Subcutaneous abdominal adipose tissue (tissue), 5 donors: ENCODE results near the gene RBP4.
A peak's percentile ranks its signal among the peaks of the same experiment; 100 is the strongest.

Source experiments
- H3K27ac ChIP-seq: one replicate; pipeline ENCODE4 v1.7.0; 2013; ENCODE audit warnings: low read depth, mild to moderate bottlenecking, inconsistent platforms, low read length, moderate library complexity
- H3K27me3 ChIP-seq, 5 donors: one replicate each; pipeline ENCODE4 v1.7.0; 2013; ENCODE audit warnings: low read length in 5 of 5, inconsistent platforms in 1 of 5; ENCODE audit not compliant: control insufficient read depth in 5 of 5, insufficient read depth in 4 of 5
- H3K36me3 ChIP-seq, 5 donors: one replicate each; pipeline ENCODE4 v1.7.0; 2013; ENCODE audit warnings: low read length in 5 of 5; ENCODE audit not compliant: control insufficient read depth in 5 of 5, insufficient read depth in 5 of 5
- H3K4me1 ChIP-seq, 5 donors: one replicate each; pipeline ENCODE4 v1.7.0; 2013; ENCODE audit warnings: low read length in 5 of 5, mild to moderate bottlenecking in 3 of 5, moderate library complexity in 1 of 5; ENCODE audit not compliant: control insufficient read depth in 5 of 5, insufficient read depth in 5 of 5
- H3K4me3 ChIP-seq, 5 donors: one replicate each; pipeline ENCODE4 v1.7.0; 2013; ENCODE audit warnings: low read length in 5 of 5, low read depth in 1 of 5
- H3K9ac ChIP-seq, 5 donors: one replicate each; pipeline ENCODE4 v1.7.0; 2013; ENCODE audit warnings: low read length in 5 of 5, mild to moderate bottlenecking in 4 of 5, moderate library complexity in 3 of 5
- H3K9me3 ChIP-seq, 5 donors: one replicate each; pipeline ENCODE4 v1.7.0; 2013; ENCODE audit warnings: low read length in 5 of 5; ENCODE audit not compliant: control insufficient read depth in 5 of 5
- donor health status: healthy.
- donor health status: healthy.
- donor health status: healthy.
- donor health status: healthy.
- donor health status: healthy.

RBP4 gene

DNA sequence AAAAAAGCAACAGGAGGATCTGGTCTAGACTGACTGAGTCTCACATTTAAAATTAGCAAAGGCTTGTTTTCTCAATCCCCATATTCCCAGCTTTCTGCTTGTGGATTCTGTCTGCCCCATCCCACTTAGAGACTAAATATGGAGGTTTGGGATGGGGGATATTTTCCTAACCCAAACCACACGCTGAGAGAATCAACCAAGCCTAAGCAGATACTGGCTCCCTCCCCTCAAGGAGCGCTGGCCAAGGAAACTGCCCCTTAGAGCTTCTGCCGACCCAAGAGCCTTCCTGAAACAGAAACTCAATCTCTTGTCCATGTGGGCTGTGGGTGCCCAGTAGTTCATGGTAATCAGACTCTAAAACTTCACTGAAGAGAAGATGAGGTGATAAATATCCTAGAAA lies 30.7 kb downstream of the RBP4 start:
- H3K4me1 ChIP-seq, result peaks cover 3 to 67% (median 43%) of the 10 kb centered on the region in 5 donors
- no peaks in the 10 kb centered on the region for H3K9me3 ChIP-seq
- peaks cover 0 to 21% (median 8%) of the 10 kb centered on the region in 5 donors for H3K27me3 ChIP-seq
- H3K4me3 ChIP-seq, result no peak overlapping the region
- H3K9ac ChIP-seq, result no peak overlapping the region
- no peaks in the 10 kb centered on the region for H3K36me3 ChIP-seq
- H3K27ac ChIP-seq, result no peak overlapping the region

GRCh38 chr10:93568105-93568390 lies 33.0 kb downstream of the RBP4 start:
- Histone ChIP-seq H3K27me3 (peaks cover 0 to 21% (median 8%) of the 10 kb centered on the region in 5 donors), H3K9me3 (no peaks in the 10 kb centered on the region), H3K27ac (peak overlapping the region; percentile 29), H3K4me1 (peaks cover 3 to 60% (median 39%) of the 10 kb centered on the region in 5 donors), H3K36me3 (no peaks in the 10 kb centered on the region), H3K9ac (peak overlapping the region in 2 of 5 donors; percentile 4 to 61), H3K4me3 (peak overlapping the region; percentile 61 to 83 (median 74))

GRCh38 chr10:93567277-93568104 lies 33.5 kb downstream of the RBP4 start:
- H3K4me3 ChIP-seq, result peak overlapping the region; percentile 61 to 83 (median 74)

GRCh38 chr10:93566435-93567276 lies 34.4 kb downstream of the RBP4 start, which contains the start of gene FFAR4:
FFAR4 (plus strand) TSS chr10:93566665; CDS start chr10:93566721, 56 bp downstream.
- Histone ChIP-seq H3K9ac (peak within 1 kb of the TSS in 1 of 5 donors; percentile 50), H3K4me3 (peak within 1 kb of the TSS; percentile 61 to 83 (median 74)), H3K27me3 (peaks cover 0 to 21% (median 8%) of the 10 kb centered on the region in 5 donors), H3K36me3 (no peaks in the 10 kb centered on the region), H3K4me1 (peaks cover 3 to 46% (median 26%) of the 10 kb centered on the region in 5 donors), H3K27ac (peak within 1 kb of the TSS; percentile 37), H3K9me3 (no peaks in the 10 kb centered on the region)

More at GRCh38 chr10:93567277-93568104, 33.5 kb downstream of the RBP4 start:
- Histone ChIP-seq H3K36me3 (no peaks in the 10 kb centered on the region), H3K9ac (peak overlapping the region in 1 of 5 donors; percentile 49), H3K27me3 (peaks cover 0 to 21% (median 8%) of the 10 kb centered on the region in 5 donors), H3K9me3 (no peaks in the 10 kb centered on the region), H3K27ac (peak overlapping the region; percentile 29), H3K4me1 (peaks cover 3 to 55% (median 33%) of the 10 kb centered on the region in 5 donors)

DNA sequence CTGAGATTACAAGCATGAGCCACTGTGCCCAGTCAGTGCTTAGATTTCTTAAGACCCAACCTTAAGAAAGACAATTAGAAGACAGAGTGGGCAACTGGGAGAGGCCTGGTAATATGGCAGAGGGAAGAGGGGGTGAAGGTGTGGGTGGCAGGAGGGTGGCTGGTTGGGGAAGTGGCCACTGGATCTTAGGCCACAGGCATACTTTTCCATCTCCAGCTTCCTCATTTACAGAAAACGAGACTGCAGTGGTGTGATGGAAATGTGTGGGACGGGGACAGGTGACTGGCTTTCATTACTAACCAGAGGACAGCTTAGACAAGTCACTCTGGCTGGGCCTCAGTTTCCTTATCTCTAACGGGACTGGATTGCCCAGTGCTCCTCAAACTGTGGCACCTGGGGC lies 35.6 kb downstream of the RBP4 start:
- Histone ChIP-seq H3K9me3 (no peaks in the 10 kb centered on the region), H3K9ac (no peak overlapping the region), H3K4me1 (peaks cover 3 to 38% (median 26%) of the 10 kb centered on the region in 5 donors), H3K27ac (no peak overlapping the region), H3K4me3 (no peak overlapping the region), H3K36me3 (no peaks in the 10 kb centered on the region), H3K27me3 (peaks cover 0 to 21% (median 8%) of the 10 kb centered on the region in 5 donors)

DNA sequence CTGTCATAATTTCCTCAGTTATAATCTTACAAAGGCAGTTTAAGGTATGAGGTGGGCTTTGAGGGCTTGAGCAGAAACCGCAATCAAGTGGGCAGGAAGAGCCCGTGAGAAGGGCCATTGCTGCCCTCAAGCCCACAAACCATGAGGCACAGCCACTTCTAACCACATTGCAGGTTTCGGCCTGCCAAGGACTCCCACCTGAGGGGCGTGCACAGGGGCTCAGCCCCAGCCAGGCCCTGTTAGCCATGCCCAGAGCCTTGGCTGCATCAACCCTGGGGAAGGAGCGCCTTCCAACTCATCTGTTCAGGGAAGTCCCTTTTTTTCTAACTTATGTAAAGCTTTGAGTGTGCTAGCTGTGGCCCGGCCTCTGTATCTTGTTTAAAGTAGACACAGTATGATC lies 40.5 kb downstream of the RBP4 start:
- Histone ChIP-seq H3K27ac (no peak overlapping the region), H3K9me3 (peaks cover 0 to 3% (median 0%) of the 10 kb centered on the region in 5 donors), H3K4me1 (peaks cover 0 to 19% (median 10%) of the 10 kb centered on the region in 5 donors), H3K4me3 (no peak overlapping the region), H3K9ac (no peak overlapping the region), H3K27me3 (peaks cover 0 to under 1% (median 0%) of the 10 kb centered on the region in 5 donors), H3K36me3 (no peaks in the 10 kb centered on the region)

DNA sequence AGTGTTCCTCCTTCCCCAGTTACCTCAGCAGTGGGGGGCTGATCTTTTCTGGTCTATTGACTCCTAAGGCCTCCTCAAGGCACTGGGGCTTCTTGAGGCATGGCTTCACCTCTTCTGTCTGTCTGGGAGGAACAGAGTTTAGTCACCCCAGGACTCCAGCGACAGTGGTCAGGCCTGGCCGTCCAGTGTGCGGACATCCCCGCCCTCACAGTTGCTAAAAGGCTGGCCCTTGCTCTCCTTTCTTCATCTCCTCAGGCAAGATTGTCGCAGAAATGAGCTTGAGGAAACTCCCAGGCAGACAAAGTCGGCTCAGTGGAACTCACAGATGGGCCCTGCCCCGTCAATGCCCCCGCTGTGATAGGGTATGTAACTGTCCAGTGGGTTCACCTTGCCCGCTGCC lies 41.5 kb downstream of the RBP4 start:
- Histone ChIP-seq H3K27ac (no peak overlapping the region), H3K9me3 (peaks cover 0 to 3% (median 0%) of the 10 kb centered on the region in 5 donors), H3K4me3 (no peak overlapping the region), H3K4me1 (peaks cover under 1 to 25% (median 18%) of the 10 kb centered on the region in 5 donors), H3K27me3 (no peaks in the 10 kb centered on the region), H3K36me3 (no peaks in the 10 kb centered on the region), H3K9ac (no peak overlapping the region)

DNA sequence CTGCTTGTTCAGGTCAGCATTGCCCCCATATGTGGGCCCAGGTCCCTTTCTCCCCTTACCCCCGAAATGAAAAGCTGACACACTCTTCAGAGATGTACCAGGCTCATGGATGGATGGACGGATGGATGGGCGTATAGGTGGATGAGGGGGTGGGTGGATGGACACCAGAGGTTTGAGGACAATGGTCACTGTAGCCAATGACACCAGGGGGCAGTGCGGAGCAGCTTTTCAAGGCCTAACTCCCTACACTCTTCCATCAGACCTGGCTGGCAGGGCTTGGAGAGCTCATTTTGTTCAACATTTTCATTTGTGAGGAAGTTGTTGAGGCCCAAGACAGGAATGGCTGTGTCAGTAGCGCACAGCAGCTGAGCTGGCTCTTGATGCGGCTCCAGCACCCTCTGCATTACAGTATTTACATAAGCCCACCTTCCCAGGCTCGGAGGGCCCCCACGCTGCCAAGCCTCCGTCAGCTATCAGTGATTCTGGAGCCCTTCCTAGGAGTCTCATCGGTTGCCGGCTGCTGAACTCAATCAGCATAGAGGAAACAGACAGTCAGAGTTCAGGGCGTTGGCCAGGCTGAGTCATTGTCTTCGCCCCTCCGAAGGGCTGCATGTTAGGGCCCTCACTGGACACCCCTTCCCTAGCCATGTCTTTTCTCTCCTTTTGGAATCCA lies 46.1 kb downstream of the RBP4 start:
- Histone ChIP-seq H3K4me3 (no peak overlapping the region), H3K9me3 (peaks cover 0 to 3% (median 0%) of the 10 kb centered on the region in 5 donors), H3K27me3 (no peaks in the 10 kb centered on the region), H3K36me3 (no peaks in the 10 kb centered on the region), H3K27ac (peak overlapping the region; percentile 75), H3K9ac (peak overlapping the region in 2 of 5 donors; percentile 5 to 33), H3K4me1 (peaks cover 9 to 35% (median 29%) of the 10 kb centered on the region in 5 donors)

GRCh38 chr10:93554316-93554663 lies 46.7 kb downstream of the RBP4 start:
- Histone ChIP-seq H3K4me3 (no peak overlapping the region), H3K36me3 (no peaks in the 10 kb centered on the region), H3K27me3 (no peaks in the 10 kb centered on the region), H3K9me3 (no peaks in the 10 kb centered on the region), H3K27ac (peak overlapping the region; percentile 75), H3K4me1 (peaks cover 9 to 35% (median 29%) of the 10 kb centered on the region in 5 donors), H3K9ac (no peak overlapping the region)
